HG03469 (cell line): Measurements from ENCODE around the gene HARBI1.
A peak's percentile ranks its signal among the peaks of the same experiment; 100 is the strongest.
"Not testable (repeated sequence)": the region's sequence is repeated elsewhere in the genome, so short reads cannot be mapped to it uniquely, and the experiment has no call there.

Experiments
- ATAC-seq: cut with Tn5 transposase; IDR thresholded peaks from one replicate; pipeline ENCODE4 v1.9.1; 2021; ENCODE audit warnings: mild to moderate bottlenecking, moderate library complexity, moderate number of reproducible peaks; ENCODE audit not compliant: unreplicated experiment

The HARBI1 gene

GRCh38 chr11:46597609-46598219 is 19.3 kb downstream of the HARBI1 start:
- no peak for ATAC-seq

GRCh38 chr11:46597155-46597554 is 19.9 kb downstream of the HARBI1 start:
- no peak for ATAC-seq

- no peak for ATAC-seq
Observed at GRCh38 chr11:46594785-46595184, 22.2 kb downstream of the HARBI1 start.

GRCh38 chr11:46594374-46594700 is 22.7 kb downstream of the HARBI1 start:
- no peak for ATAC-seq

GRCh38 chr11:46593550-46594373 is 23.3 kb downstream of the HARBI1 start, which contains the start of gene AMBRA1:
TSS of gene AMBRA1 (minus strand) at chr11:46594023. CDS start at chr11:46548380, 45,643 bp downstream.
- ATAC-seq: peak; percentile 45

- ATAC-seq: no peak
Observed at GRCh38 chr11:46590740-46591605, 26.1 kb downstream of the HARBI1 start.

GRCh38 chr11:46588915-46589314 is 28.1 kb downstream of the HARBI1 start:
- no peak for ATAC-seq

GRCh38 chr11:46588131-46588530 is 28.9 kb downstream of the HARBI1 start:
- ATAC-seq: no peak

GRCh38 chr11:46583513-46583912 is 33.5 kb downstream of the HARBI1 start:
- not testable (repeated sequence) for ATAC-seq

- no peak for ATAC-seq
Observed at GRCh38 chr11:46582588-46582987, 34.4 kb downstream of the HARBI1 start.

GRCh38 chr11:46577058-46577457 is 40.0 kb downstream of the HARBI1 start:
- ATAC-seq: no peak

- no peak for ATAC-seq
Observed at GRCh38 chr11:46574656-46575055, 42.4 kb downstream of the HARBI1 start.

GRCh38 chr11:46570790-46571398 is 46.1 kb downstream of the HARBI1 start:
- ATAC-seq: no peak

GRCh38 chr11:46565232-46565840 is 51.7 kb downstream of the HARBI1 start:
- no peak for ATAC-seq

- ATAC-seq: no peak
Observed at GRCh38 chr11:46564459-46564858, 52.6 kb downstream of the HARBI1 start.

- no peak for ATAC-seq
Observed at GRCh38 chr11:46562527-46562926, 54.5 kb downstream of the HARBI1 start.

- ATAC-seq: no peak
Observed at GRCh38 chr11:46560300-46560991, 56.6 kb downstream of the HARBI1 start.

- no peak for ATAC-seq
Observed at GRCh38 chr11:46559815-46560214, 57.2 kb downstream of the HARBI1 start.

- no peak for ATAC-seq
Observed at GRCh38 chr11:46557684-46558151, 59.3 kb downstream of the HARBI1 start.
